CD4-positive, alpha-beta T cell treated with Interleukin-15 for 1 hour (primary cell): ENCODE measurements around the gene ATP2B2.

Source experiments
- DNase-seq: peaks from one replicate; pipeline ENCODE4 v3.0.0-alpha.2; 2020

The ATP2B2 gene

DNA sequence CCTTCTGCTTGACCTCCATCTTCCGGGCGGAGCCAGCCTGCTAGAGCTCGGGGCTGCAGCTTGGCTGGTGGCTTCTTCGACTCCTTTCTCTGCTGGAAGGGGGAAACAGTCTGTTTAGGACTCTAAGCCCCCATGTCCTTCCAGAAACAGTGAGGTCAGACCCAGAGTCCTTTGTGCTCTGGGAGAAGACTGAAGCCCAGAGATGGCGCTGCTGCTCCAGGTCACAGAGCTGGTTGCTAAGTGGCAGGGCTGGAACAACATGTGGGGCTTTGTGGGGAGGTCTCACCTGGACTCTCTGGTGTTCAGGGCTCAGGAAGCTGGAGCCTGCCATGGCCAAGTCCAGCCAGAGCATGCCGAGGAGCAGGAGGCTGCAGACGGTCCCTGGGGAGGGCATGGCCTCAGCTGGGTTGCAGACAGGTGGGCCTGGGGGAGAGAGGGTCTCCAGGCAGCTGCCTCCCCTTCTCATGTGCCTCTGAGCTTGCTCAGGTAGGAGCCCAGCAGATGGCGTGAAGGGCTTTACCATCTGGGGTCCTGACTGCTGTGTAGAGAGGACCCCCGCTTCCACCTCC lies 215.5 kb downstream of the ATP2B2 start:
- DNase-seq, result no peak

DNA sequence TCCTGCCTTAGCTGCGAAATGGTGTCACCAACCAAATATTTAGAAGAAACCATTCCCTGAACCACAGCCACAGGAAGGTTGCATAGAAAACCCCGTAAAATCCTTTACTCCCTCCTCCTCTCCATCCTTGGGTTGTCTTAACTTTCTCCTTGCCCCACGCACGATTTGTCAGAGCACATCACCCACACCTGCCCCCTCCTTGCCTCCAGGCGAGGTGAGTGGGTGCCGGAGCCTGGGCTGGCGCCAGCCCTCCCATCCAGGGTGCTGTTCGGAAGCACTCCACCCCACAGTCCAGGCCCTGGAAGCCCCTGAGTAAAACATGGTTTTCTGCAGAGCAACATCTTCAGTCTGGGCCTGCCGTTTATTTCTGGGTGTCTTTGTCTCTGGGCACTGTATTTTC lies 216.3 kb downstream of the ATP2B2 start:
- no peak for DNase-seq

GRCh38 chr3:10288575-10288960 lies 216.8 kb downstream of the ATP2B2 start:
- no peak for DNase-seq

DNA sequence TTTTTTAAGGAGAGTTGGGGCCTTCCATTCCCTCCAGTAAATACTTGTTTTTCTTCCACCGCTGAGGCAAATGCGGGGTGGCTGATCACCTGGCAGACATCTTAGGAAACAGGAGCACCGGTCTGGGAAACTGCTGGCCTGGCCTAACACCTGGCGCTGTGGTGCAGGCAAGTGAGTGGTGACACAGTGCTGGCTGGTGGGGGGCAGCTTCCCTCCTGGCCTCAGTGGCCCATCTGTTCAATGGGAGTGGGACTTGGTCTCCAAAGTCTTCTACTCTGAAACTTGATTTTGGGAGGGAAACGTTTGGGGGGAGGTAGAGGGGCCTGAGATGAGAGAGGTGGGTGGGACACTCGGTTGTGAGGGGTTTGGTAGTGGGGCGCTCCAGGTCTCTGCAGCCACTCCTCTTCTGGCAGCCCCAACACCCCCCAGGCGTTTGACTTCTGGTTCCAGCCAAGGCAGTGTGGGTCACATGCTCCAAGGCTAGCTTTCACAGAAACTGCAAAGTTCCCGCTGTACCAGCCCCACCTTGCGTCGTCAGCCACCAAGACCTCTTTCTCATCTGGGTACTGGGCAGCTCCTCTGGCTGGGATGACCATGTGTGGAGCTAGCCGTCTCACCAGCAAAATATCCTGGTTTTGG lies 217.3 kb downstream of the ATP2B2 start:
- no peak for DNase-seq

- no peak for DNase-seq
Observed at GRCh38 chr3:10286596-10287295, 218.6 kb downstream of the ATP2B2 start.

GRCh38 chr3:10286133-10286524 lies 219.3 kb downstream of the ATP2B2 start:
- no peak for DNase-seq

DNA sequence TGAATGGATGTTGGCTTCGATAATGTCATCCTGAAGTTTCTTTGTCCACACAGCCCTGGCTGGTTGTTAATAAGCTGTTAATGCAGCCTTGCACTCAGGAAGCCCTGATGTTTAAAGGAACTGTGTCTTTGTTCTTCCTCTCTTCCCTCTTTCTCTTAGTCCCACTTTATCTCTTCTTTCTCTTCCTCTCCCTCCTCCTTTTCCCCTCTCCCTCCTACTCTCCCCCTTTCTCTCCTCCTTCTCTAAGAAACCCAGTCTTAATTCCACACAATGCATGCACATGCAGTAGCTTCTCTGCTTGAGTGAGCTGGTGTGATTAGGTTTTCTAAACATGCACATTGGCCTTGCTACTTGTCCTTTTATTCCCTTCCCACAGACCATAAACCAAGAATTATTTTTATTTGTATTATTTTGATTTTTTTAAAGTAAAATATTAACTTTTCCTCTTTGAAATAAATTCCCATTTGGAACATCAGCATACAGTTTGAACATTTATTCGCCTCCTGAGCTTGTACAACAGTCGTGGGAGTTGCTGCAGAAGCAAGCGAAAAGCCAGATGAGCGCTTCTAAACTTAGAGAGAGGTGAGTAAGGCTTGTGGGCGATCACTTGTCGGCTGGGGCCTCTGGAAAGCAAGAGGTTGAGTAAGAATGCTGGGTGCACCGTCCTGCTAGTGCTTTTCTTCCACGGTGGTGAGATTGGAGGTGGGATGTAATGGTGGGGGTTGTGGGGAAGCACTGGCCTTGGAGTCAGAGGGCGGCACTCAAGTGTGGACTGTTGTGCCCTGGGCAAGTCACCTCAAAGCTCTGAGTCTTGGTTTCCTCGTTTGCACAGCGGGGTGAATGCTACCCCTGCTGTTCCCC lies 219.9 kb downstream of the ATP2B2 start:
- DNase-seq, result no peak

GRCh38 chr3:10284496-10284895 lies 220.9 kb downstream of the ATP2B2 start:
- DNase-seq, result peak; percentile 46

DNA sequence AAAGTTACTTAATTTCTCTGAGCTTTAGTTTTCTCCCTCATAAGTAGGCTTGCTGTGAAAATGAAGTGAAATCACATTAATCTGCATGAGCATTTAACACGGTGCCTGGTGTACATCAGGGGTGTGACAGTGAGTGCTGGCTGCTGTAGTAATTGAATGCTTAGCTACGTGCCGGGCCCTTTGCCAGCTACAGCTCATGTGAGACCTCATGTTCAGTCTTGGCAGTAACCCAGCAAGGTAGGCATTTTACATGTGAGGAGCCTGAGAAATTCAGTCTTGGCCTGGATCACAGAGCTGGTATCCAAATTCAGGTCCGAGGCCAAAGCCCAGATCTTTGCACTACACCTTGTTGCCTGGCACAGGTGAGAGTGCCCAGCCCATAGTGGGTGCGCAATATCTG lies 221.7 kb downstream of the ATP2B2 start:
- DNase-seq, result no peak

GRCh38 chr3:10281951-10282350 lies 223.4 kb downstream of the ATP2B2 start:
- no peak for DNase-seq

- no peak for DNase-seq
Observed at GRCh38 chr3:10280571-10280970, 224.8 kb downstream of the ATP2B2 start.

GRCh38 chr3:10280177-10280529 lies 225.2 kb downstream of the ATP2B2 start:
- DNase-seq, result no peak

GRCh38 chr3:10279384-10280176 lies 225.8 kb downstream of the ATP2B2 start:
- no peak for DNase-seq

DNA sequence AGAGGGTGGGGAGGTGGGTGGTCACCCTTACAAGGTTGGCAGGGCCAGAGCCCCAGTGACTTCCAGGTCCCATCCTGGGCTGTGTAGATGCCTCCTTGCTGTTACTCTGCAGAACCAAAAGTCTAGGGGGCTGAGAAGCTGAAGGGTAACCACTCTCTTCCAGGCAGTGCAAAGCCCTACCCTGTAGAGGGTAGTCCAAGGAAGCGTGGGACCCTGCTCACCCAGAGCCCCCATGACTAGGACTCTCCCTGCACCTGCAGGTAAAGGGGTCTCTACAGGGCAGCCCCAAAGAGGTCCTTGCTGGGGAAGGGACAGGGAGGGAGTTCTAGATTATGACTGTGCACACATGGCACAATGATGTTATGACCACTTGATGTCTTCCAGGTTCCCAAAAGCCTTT lies 226.9 kb downstream of the ATP2B2 start:
- no peak for DNase-seq

DNA sequence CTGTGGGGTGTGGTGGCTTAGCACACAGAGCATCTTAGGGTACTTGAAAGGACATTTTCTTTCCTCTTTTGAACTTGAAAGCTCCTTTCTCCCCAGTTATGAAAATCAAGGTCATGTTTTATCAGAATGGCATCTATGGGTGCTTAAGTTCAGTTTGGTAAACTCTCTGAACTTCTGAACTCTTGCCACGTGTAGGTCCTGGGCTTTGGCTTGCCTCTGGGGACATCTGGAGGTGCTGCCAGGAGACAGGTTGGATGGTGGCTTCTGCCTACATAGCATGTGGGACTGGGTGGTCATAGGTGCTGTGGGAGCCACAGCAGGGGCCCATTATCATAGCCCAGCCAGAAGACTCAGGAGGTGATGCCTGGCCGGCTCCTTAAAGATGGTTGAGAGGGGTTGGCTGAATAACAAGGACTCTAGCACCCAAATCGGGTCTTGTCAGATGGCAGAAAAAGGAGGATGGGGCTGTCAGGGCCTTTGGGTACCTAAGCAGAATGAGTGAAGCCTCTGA lies 228.2 kb downstream of the ATP2B2 start:
- no peak for DNase-seq

- DNase-seq, result no peak
Observed at GRCh38 chr3:10274601-10275000, 230.8 kb downstream of the ATP2B2 start.
